ENCODE data around the gene TBC1D3C. TPM values are rescaled to one million over a fixed set of nuclear protein-coding genes. Genes with fewer than 3 reads are reported as not detected.
"Not testable (repeated sequence)": the region's sequence is repeated elsewhere in the genome, so short reads cannot be mapped to it uniquely, and the experiment has no call there.

Gene TBC1D3C
- polyA plus RNA-seq (ENCODE audit: insufficient read length in 10 of 10), result 1 to 10 TPM in 3 of 10 donors, under 1 TPM in 1, not detected in 6; 0.94 to 3.9 (median 2.2) TPM
- long read RNA-seq, donor 1, result 0 reads
- long read RNA-seq, donor 2, result 0 reads
- long read RNA-seq, donor 3, result 0 reads
- long read RNA-seq, donor 4, result 0 reads
- long read RNA-seq, donor 5, result 0 reads
- long read RNA-seq, donor 6, result 0 reads
- long read RNA-seq, donor 7, result 0 reads
- long read RNA-seq, donor 8, result 0 reads
- long read RNA-seq, donor 9, result 0 reads

- DNase-seq, result not testable (repeated sequence)
Measured at GRCh38 chr17:38068534-38068933, at the start of gene TBC1D3C. TSS of gene TBC1D3C (minus strand) at chr17:38068634. CDS start at chr17:38067066, 1,568 bp downstream.

- not testable (repeated sequence) for DNase-seq
Measured at GRCh38 chr17:38099262-38099661, 30.8 kb upstream of the TBC1D3C start.

- not testable (repeated sequence) for DNase-seq
Measured at GRCh38 chr17:38094059-38094694, 25.7 kb upstream of the TBC1D3C start.

GRCh38 chr17:38088120-38088519 is 19.7 kb upstream of the TBC1D3C start:
- not testable (repeated sequence) for DNase-seq

GRCh38 chr17:38087344-38087743 is 18.9 kb upstream of the TBC1D3C start:
- DNase-seq, result not testable (repeated sequence)

Other genes starting within 250 kb of the TBC1D3C start
- under 1 TPM in 1 of 10 donors, not detected in 9; 0.97 TPM for gene TBC1D3K, start 144.2 kb downstream of the TBC1D3C start, polyA plus RNA-seq (ENCODE audit: insufficient read length in 10 of 10)
- gene TBC1D3L, start 79.6 kb downstream of the TBC1D3C start, polyA plus RNA-seq (ENCODE audit: insufficient read length in 10 of 10), result 10 to 100 TPM in 7 of 10 donors, 1 to 10 TPM in 3; 1.4 to 28.1 (median 13.8) TPM
- 1 to 10 TPM in 7 of 10 donors, under 1 TPM in 2, not detected in 1; 0.78 to 4.9 (median 1.5) TPM for gene TBC1D3D, start 64.7 kb downstream of the TBC1D3C start, polyA plus RNA-seq (ENCODE audit: insufficient read length in 10 of 10)
- 1 to 10 TPM in 1 of 10 donors, not detected in 9; 3.1 TPM for gene TBC1D3E, start 59.3 kb upstream of the TBC1D3C start, polyA plus RNA-seq (ENCODE audit: insufficient read length in 10 of 10)
- 1 to 10 TPM in 2 of 10 donors, under 1 TPM in 1, not detected in 7; 0.72 to 5.8 (median 1.8) TPM for gene TBC1D3, start 123.9 kb upstream of the TBC1D3C start, polyA plus RNA-seq (ENCODE audit: insufficient read length in 10 of 10)
- 10 to 100 TPM; 50.7 to 68.8 (median 56.3) TPM for gene MRPL45, start 228.5 kb upstream of the TBC1D3C start, polyA plus RNA-seq (ENCODE audit: insufficient read length in 10 of 10)